HEK293 (cell line): ENCODE data around the gene MYO15B.

Experiments
- TRIM28 ChIP-seq: IDR thresholded peaks from 2 replicates; pipeline ENCODE4 v1.6.1; 2011; ENCODE audit warnings: low read length, control low read depth, borderline replicate concordance
- ZFHX2 ChIP-seq: fragments of 450-650 bp; formaldehyde crosslinking; conservative IDR thresholded peaks from 2 replicates; pipeline ENCODE4 v1.5.1; 2016; ENCODE audit warnings: missing biosample characterization, missing genetic modification characterization
- ZNF580 ChIP-seq: fragments of 450-650 bp; formaldehyde crosslinking; IDR thresholded peaks from 2 replicates; pipeline ENCODE4 v1.5.1; 2016; ENCODE audit warnings: missing biosample characterization, missing genetic modification characterization
- TF ChIP-seq, protein P1 (sequence below): fragments of 450-650 bp; formaldehyde crosslinking; IDR thresholded peaks from 2 replicates; pipeline ENCODE4 v1.5.1; 2016; ENCODE audit warnings: missing biosample characterization, missing genetic modification characterization

- TF ChIP-seq, protein P1, sequence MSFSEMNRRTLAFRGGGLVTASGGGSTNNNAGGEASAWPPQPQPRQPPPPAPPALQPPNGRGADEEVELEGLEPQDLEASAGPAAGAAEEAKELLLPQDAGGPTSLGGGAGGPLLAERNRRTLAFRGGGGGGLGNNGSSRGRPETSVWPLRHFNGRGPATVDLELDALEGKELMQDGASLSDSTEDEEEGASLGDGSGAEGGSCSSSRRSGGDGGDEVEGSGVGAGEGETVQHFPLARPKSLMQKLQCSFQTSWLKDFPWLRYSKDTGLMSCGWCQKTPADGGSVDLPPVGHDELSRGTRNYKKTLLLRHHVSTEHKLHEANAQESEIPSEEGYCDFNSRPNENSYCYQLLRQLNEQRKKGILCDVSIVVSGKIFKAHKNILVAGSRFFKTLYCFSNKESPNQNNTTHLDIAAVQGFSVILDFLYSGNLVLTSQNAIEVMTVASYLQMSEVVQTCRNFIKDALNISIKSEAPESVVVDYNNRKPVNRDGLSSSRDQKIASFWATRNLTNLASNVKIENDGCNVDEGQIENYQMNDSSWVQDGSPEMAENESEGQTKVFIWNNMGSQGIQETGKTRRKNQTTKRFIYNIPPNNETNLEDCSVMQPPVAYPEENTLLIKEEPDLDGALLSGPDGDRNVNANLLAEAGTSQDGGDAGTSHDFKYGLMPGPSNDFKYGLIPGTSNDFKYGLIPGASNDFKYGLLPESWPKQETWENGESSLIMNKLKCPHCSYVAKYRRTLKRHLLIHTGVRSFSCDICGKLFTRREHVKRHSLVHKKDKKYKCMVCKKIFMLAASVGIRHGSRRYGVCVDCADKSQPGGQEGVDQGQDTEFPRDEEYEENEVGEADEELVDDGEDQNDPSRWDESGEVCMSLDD (tag by site-specific recombination), result no peak
- TF ChIP-seq TRIM28 (no peak), ZNF580 (tag by site-specific recombination) (no peak), ZFHX2 (tag by site-specific recombination) (peak; percentile 34; the same call in 1 of the 2 replicates)
Measured at GRCh38 chr17:75626496-75627038, 39.0 kb downstream of the MYO15B start.
